NCI-H345 (cell line): ENCODE measurements around the gene SHISA6.
"Not testable (repeated sequence)": the region's sequence is repeated elsewhere in the genome, so short reads cannot be mapped to it uniquely, and the experiment has no call there.

ENCODE experiments used
- DNase-seq: peaks from one replicate; lab custom pipeline; 2025; lab: John Stamatoyannopoulos, UW

The SHISA6 gene

DNA sequence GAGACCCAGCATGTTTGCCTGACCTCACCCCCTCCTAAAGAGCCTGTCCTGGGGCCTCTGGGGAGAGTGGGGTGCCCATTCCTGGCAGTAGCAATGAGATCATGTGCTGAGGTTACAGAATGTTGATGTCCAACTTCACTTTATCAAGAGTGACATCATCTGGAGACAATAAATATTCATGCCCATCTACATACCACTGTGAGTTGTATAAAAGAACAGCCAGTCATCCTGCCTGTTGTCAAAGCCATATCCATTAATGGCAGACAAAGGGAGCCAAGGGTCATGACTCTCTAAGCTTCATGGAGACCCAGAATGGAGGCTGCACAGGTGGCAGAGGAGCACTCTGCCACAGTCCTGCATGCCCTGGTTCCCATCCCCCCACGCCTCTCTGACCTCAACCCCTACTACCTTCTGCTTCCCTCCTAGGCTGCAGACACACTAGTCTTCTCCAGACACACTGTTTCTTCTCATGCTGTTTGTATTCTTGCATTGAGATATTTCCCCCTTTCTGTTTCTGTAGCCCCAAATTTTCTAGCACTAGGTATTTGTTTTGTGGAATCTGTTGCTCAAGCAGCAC is 27.1 kb downstream of the SHISA6 start:
- no peak for DNase-seq

DNA sequence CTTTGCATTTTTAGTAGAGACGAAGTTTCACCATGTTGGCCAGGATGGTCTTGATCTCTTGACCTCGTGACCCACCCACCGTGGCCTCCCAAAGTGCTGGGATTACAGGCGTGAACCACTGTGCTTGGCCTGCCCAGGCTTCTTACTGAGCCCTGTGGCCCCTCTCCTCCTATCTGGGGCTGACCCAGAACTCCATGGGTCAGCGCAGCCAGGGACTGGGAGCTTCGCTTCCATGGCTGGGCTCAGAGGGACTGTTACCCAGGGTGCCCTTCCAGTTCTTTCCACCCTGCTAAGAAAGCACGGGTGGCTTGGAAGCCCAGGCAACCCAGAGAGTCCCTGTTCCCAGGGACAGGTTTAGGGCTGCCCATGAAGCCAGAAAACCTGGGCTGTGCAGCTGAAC is 28.2 kb downstream of the SHISA6 start:
- no peak for DNase-seq

DNA sequence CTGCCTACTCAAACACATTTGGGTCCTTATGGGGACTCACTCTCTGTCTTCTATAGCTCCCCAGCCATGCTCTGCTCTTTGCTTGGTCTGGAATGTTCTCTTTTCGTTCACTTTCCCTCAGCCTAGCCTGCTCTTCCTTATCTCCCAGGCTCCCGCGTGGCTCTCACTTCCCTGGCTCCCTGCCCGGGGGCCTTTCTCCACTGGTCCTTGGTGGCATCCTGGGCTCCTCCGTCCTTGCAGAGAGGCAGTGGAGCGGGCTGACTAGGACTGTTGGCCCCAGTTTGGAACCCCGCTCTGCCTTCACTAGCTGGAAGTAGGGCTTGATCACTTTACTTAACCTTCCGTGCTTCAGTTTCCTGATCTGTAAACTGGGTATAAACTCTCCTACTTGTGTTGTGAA is 31.2 kb downstream of the SHISA6 start:
- no peak for DNase-seq

DNA sequence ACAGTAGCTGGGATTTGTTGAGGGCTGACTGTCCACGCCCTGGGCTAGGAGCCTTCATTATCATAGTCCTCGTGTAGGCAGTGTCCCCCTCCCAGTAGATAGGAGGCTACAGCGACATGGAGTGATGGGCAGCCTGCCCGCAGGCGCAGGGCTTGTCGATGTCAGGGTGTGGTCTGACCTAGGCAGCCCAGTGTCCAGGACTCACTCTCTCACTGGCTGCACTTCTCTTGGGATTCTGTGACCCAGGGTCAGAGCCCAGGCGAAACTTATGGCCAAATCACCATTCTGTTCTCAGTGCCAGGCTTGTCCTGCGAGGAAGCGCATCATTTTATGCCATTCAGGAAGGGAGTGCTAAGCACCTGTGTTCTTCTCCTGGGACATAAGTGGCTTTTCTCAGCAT is 32.6 kb downstream of the SHISA6 start:
- no peak for DNase-seq

DNA sequence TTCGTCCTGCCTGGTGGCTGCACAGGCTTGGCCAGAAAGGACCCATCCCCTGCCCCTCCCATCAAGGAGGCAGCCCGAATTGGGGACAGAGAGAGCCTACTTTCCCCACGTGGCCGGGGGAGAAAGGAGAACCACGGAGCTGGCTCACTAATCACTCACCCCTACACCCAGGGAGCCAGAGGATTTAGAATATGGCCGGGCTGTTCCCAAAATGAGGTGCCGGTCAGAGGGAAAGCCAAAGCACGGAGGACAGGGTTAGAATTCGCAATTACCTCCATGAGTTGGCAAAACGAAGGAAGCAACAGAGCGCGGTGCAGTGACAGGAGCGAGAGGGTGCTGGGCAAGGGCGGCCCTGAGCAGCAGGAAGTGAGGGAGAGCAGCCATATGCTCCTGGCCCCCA is 33.1 kb downstream of the SHISA6 start:
- DNase-seq: no peak

DNA sequence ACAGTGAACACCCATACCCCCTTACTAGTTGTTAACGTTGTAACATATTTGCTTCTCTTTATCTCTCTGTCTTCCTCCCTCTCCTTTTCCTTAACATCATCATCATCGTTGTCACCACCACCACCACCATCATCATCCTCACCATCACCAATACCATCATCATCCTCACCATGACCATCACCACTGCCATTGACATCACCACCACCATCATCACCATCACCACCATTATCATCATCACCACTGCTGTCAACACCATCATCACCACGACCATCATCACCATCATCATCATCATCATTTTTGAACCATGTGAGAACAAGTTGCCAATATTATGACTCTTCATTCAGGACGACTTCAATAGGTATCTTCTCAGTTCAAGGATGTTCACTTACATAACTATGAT is 35.5 kb downstream of the SHISA6 start:
- no peak for DNase-seq

DNA sequence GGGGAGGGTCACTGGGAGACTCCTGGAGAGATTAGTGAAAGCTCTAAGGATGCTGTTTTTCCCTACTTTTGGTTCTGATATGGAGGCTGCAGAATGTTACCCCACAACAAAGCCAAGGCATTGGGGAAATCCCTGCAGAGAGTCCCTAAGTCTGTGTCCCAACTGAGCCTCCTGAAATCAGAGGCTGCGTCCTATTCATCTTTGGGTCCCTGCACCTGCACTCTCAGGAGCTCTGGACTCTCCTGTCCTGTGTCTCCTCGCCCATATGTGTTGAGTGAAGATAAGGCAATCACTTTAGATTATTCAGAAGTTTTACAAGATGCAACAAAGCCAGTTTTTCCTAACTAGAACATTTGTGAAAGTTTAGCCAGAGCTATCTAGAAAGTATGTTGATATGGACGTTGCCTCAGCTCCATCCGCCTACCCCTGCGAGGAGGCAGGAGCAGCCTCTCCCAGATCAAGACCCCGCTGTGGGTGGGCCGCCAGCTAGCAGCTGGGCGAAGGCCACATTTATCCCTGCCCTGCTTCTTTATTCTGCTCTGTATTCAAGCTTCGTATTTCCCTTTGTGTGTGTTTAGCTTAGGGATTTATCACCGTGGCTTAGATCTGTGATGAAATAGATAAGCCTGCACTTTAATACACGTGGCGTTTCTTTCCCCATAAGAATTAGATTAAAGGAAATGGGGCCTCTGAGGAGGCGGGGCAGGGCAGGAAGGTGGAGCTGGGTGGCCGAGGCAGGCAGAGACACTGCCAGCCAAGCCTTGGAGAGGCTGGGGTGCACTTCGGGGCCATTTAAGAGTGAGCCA is 37.4 kb downstream of the SHISA6 start:
- no peak for DNase-seq

DNA sequence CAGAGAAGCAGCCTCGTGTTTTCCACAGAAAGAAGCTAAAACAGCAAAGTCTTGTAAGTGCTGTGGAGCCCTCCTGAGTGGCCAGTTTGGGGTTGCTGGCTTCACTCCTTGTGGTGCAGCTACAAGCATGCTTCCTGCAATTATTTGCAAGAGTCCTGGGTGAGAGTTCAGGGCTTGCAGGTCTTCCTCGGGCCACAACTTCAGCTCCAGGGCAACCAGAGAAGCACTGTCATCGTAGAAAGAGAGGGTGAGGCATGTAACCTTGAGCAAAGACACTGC is 37.9 kb downstream of the SHISA6 start:
- DNase-seq: no peak

DNA sequence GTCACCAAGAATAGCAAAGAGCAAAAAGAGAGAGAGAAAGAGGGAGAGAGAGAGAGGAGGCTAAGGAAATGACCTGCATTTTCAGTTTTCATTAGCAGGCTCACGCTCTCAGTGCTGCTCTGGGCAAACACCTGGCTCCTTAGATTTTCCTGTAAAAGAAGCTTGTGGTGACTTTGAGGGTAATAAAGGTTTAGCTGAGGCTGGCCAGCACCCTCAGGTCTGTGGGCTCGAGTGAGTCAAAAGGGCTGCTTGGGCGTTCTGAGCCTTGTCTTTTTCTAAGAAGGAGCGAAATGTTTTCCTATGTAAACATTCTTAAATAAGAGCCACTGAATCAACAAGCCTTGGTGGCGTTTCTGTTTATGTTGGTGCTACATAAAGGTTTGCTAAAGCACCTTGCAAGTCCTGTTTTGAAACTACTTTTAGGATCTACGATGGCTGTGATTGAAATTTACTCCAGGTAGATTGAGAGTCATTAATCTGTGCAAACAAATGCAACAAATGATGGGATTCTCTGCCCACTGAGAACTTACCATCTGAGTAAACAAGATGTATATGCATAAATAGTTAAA is 38.8 kb downstream of the SHISA6 start:
- DNase-seq: no peak

DNA sequence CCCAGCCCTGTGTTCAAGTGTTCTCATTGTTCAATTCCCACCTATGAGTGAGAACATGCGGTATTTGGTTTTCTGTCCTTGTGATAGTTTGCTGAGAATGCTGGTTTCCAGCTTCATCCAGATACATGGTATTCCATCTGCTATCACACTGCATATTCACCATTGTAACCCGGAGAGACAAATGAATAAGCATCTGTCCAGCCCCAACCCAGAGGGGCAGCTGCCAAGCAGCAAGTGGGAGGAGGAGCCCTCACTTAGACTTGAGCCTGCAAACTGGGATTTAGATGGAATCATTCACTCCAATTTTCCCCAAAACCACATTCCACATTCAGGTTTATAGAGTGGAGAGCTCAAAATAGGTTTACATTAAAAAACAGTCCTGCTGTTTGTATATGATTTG is 41.6 kb downstream of the SHISA6 start:
- no peak for DNase-seq

DNA sequence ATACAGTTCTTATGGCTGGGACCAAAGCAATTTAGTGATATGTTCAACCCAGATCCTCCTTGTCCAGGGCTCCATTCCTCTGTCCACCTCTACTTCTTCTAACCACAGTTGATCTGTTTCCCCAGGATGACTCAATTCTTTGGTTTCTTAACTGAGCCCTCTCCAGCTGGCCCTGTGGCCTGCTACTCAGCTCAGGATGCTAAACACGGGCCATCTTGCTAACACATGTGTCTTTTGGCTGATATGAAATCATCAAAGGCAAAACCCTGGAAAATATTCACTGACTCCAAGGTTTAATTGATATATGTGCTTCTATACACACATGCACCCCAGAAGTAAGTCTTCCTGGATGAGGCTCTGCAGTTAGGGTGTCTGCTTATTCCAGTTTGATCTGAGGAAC is 43.8 kb downstream of the SHISA6 start:
- no peak for DNase-seq

DNA sequence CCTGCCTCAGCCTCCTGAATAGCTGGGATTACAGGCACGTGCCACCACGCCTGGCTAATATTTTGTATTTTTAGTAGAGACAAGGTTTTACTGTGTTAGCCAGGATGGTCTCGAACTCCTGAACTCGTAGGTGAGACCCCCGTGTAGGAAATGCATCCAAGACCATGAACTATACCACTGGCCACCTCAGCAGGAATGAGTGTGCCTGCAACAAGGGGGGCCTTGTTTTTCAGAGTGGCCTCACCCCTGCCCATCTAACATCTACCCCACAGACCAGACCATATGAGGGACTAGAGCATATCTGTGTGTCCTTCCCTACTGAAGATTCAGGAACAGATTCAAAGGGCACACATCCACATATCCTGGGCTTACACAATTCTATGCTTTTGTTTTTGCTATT is 44.9 kb downstream of the SHISA6 start:
- no peak for DNase-seq

DNA sequence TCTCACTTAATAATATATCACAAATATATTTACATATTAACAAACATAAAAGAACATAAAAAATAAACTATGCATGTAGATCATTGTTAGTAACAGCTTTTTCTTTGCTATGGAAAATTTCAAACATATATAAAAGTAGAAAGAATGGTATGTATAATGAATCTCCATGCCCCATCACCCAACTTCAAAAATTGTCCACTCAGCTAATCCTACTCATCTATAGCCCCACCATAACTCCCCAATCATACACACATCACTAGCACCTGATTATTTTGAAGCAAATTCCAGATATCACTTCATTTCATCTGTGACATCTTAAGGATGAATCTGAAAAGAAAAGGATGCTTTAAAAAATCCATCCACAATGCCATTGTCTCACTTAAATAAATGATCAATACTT is 46.8 kb downstream of the SHISA6 start:
- no peak for DNase-seq

DNA sequence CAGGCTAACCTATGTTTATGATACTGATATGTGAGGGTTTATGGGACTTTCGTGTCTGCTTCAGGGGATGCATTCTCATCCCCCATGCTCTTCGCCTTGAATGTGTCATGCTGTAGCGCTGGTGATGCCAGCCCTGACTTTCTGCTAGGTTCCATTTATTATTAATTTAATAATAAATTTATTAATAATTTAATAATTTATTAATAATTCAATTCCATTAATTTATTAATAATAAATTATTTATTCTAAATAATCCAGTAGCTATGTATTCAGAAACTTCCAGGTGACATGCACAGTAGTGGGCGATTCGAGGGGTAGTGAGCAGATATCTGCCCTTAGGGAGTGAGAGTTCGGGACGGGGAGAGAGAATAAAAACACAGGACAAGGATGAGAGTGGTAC is 49.8 kb downstream of the SHISA6 start:
- DNase-seq: no peak

DNA sequence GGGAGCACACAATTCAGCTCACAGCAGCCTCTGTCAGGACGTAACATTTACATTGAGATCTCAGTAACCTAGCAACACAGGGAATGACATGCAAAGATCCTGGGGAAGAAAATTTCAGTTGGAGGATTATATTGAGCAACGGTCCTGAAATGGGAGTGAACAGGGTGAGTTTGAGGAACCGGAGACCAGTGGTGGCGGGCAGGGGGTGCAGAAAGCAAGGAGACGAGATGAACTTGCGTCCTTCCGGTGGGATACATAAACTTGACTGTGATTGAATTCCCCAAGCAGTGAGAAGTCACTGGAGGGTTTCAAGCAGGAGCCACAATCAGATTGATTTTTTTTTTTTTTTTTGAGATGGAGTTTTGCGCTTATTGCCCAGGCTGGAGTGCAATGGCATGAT is 51.5 kb downstream of the SHISA6 start:
- DNase-seq: no peak

DNA sequence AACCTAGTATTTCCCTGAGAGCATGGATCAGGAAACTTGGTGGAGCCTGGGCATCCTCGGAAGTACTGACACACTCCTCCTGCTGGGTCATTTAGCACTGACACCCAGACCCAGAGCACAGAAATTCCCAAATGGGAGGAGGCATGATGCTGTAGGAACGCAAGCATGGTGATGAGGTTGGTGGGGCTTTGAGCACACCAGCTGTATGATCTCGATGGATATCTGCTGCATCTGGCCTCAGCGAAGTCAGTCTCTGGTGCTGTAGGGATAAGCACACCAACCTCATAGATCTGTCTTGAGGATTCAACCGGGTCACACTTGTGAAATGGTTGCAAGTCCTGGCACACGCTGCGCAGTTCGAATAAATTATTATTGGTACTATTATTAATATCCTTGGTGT is 52.5 kb downstream of the SHISA6 start:
- no peak for DNase-seq

DNA sequence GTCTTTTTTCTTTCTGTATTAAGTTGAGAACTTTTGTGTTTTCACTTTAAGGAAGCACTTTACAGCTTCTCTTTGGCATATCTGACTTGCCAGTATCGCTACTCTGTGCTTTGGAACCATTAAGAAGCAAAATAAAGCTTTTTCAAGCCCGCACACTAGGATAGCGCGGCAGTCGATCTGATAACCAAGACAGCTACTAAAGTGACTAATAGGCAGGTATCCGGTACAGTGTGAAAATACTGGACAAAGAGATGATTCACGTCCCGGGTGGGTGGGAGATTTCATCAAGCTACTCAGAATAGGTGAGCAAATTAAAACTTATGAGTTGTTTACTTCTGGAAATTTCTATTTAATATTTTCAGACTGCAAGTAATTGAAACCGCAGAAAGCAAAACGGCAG is 53.8 kb downstream of the SHISA6 start:
- no peak for DNase-seq

DNA sequence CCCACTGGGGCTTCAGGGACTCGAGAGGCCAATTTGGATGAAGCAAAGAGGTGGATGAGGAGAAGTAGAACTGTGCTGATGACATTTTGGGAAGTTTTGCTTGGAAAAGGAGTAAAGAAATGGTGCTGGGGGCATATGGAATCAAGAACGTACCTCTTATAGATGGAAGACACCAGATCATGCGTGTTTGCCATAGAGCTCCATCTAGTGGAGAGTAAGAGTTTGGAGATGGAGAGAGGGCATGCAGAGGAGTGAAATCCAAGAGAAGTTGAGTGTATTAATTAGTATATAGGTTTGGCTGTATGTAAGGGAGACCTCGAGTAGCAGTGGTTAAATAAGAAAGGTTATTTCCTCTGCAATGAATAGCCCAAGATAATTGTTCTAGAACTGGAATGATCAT is 56.0 kb downstream of the SHISA6 start:
- no peak for DNase-seq

DNA sequence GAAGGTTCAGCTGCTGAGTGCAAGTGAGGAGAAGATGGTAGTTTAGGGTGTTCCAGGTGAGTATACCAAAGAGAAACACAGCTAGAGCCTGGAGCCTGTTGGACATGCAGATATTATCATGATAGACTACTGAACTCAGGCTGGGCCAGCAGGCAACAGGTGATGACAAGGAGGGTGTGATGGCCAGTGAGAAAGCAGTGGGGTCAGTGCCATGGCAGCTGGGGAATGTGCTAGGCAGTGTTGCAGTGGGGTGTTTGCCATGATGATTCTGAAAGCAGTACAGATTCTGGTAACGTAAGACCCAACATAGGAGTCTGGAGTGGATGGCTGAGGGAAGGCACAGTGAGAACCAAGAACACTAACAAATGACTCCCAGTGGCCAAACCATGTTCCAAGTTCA is 57.4 kb downstream of the SHISA6 start:
- DNase-seq: no peak

DNA sequence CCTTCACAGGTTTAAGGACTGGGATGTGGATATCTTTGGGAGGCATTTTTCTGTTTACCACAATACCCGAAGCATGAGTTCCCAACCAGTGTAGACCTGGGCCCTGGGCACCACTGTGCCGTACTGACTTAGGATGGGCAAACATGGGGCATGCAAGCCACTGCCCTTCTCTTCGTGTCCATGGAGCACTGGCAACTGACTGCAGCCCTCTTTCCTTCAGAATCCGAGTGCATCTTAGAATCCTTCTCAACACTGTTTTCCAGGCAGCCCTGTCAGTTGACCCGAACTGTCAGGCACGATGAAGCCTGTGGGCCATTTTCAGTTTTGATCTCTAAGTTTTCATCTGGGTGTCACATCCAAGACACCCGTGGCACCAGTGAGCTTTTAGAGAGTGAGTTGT is 59.2 kb downstream of the SHISA6 start:
- no peak for DNase-seq

DNA sequence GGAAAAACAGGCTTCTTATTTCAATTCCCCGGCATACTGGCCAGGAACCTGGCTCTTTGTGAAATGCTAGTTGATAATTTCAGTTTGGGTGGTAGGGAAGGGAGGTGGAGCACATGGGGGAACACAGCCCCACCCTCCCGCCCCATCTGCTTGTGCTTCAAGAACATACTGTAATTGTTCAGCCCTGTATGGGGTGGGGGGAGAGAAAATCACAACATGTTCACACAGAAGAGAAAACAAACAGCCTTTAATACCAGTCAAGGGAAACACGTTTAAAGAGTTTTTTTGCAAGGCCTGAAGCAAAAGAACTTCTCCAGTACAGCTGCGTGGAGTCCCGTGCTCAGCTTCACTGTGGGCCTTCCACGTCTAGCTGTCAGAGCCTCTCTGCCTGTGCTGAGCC is 59.7 kb downstream of the SHISA6 start:
- no peak for DNase-seq

DNA sequence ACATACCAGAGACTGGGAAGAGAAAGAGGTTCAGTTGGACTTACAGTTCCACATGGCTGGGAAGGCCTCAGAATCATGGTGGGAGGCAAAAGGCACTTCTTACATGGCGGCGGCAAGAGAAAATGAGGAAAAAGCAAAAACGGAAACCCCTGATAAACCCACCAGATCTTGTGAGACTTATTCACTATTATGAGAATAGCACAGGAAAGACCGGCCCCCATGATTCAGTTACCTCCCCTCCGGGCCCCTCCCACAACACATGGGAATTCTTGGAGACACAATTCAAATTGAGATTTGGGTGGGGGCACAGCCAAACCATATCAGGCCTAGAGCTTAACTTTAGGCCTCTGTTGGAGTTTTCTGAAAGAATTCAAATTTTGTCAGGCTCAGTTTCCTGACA is 60.9 kb downstream of the SHISA6 start:
- DNase-seq: not testable (repeated sequence)

DNA sequence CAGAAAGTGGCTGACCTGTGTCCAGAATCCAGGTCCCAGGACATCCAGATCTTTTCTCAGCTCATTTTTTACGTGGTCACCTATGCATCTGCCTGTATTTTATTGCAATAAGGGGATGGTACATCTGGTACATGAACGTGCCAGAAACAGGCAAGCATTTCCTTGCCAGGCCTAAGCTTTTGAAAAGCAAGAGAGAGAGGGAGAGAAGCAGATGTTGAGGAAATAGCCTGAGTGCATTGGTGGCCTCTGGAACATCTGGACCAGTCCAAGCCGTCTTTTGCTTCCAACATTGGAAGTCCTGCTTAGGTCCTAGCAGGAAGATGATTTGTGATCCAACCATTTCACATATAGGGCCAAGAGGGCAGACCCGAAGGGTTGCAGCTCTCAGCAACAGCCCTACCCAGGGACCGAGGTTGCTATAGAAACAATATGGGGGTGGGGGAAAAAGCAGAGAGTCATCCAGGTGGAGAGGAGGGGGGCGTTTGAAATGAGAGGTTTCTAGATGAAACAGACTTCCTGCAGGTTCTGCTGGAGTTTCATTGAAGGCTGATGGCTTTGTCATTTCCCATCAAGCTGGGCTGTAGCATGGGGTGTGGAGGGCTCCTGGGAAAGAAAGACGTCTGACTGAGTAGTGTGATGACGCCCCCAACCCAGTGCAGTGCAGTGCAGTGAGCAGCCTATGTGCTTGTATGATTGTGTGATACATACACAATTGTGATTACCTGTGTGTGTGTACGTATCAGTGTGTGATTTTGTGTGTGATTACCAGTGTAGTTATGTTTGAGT is 61.6 kb downstream of the SHISA6 start:
- DNase-seq: no peak
